ENCODE results near the gene ATAT1.

The ATAT1 gene

GRCh38 chr6:30613251-30614043 lies 13.2 kb upstream of the ATAT1 start:
- no peak for DNase-seq (ENCODE audit: low read depth)

GRCh38 chr6:30614044-30614842 lies 12.4 kb upstream of the ATAT1 start:
- no peak for DNase-seq (ENCODE audit: low read depth)

- peak; percentile 55 for DNase-seq (ENCODE audit: low read depth)
These were observed 11.8 kb upstream of the ATAT1 start for GRCh38 chr6:30614843-30615218.

GRCh38 chr6:30615219-30615957 lies 11.3 kb upstream of the ATAT1 start:
- DNase-seq (ENCODE audit: low read depth), result no peak

- no peak for DNase-seq (ENCODE audit: low read depth)
These were observed 10.5 kb upstream of the ATAT1 start for GRCh38 chr6:30615958-30616810.

- peak; percentile 93 for DNase-seq (ENCODE audit: low read depth)
These were observed 9.7 kb upstream of the ATAT1 start, which contains the start of gene PPP1R10 for GRCh38 chr6:30616811-30617564. PPP1R10 (minus strand) TSS chr6:30617243; CDS start chr6:30609944, 7,299 bp downstream.

GRCh38 chr6:30617565-30618269 lies 9.0 kb upstream of the ATAT1 start, which contains the start of gene MRPS18B:
MRPS18B (plus strand) TSS chr6:30617840; CDS start chr6:30617866, 26 bp downstream.
- peak; percentile 92 for DNase-seq (ENCODE audit: low read depth)

- no peak for DNase-seq (ENCODE audit: low read depth)
These were observed 8.3 kb upstream of the ATAT1 start for GRCh38 chr6:30618270-30618797.

GRCh38 chr6:30619561-30619960 lies 7.1 kb upstream of the ATAT1 start:
- DNase-seq (ENCODE audit: low read depth), result no peak

- no peak for DNase-seq (ENCODE audit: low read depth)
These were observed 1.2 kb upstream of the ATAT1 start for GRCh38 chr6:30625511-30625910.

GRCh38 chr6:30635834-30636233 lies 9.2 kb downstream of the ATAT1 start:
- no peak for DNase-seq (ENCODE audit: low read depth)

GRCh38 chr6:30640481-30640880 lies 13.8 kb downstream of the ATAT1 start:
- no peak for DNase-seq (ENCODE audit: low read depth)

- no peak for DNase-seq (ENCODE audit: low read depth)
These were observed 14.4 kb downstream of the ATAT1 start for GRCh38 chr6:30641048-30641447.

GRCh38 chr6:30643656-30644055 lies 17.0 kb downstream of the ATAT1 start:
- no peak for DNase-seq (ENCODE audit: low read depth)

GRCh38 chr6:30644769-30645168 lies 18.1 kb downstream of the ATAT1 start:
- DNase-seq (ENCODE audit: low read depth), result no peak

- DNase-seq (ENCODE audit: low read depth), result no peak
These were observed 19.3 kb downstream of the ATAT1 start for GRCh38 chr6:30645989-30646388.

GRCh38 chr6:30646450-30647241 lies 20.0 kb downstream of the ATAT1 start, which contains the start of gene C6orf136:
C6orf136 (plus strand) TSS chr6:30647133; CDS start chr6:30647232, 99 bp downstream.
- peak; percentile 80 for DNase-seq (ENCODE audit: low read depth)

- peak; percentile 51 for DNase-seq (ENCODE audit: low read depth)
These were observed 20.8 kb downstream of the ATAT1 start for GRCh38 chr6:30647242-30648116.
